DOHH2 (cell line): Measurements from ENCODE around the gene ZNF581.

Experiments
- H3F3A ChIP-seq: fragments of 200-600 bp; sonication (generic), shearing (Covaris generic); 2 replicates; pipeline ENCODE4 v1.6.0; 2016; ENCODE audit warnings: antibody characterized with exemption, mild to moderate bottlenecking; ENCODE audit not compliant: control insufficient read depth, insufficient read depth
- H3K27ac ChIP-seq: fragments of 200-600 bp; sonication (generic); 2 replicates; pipeline ENCODE4 v1.5.1; 2014; ENCODE audit warnings: low read depth, mild to moderate bottlenecking, low read length, moderate library complexity
- H3K27me3 ChIP-seq: fragments of 200-600 bp; sonication (generic); 2 replicates; pipeline ENCODE4 v1.6.1; 2014; ENCODE audit warnings: mild to moderate bottlenecking, low read length, mixed read lengths; ENCODE audit not compliant: control insufficient read depth
- H3K36me3 ChIP-seq: fragments of 200-600 bp; sonication (generic); 2 replicates; pipeline ENCODE4 v1.6.1; 2014; ENCODE audit warnings: mild to moderate bottlenecking, low read length, moderate library complexity, mixed read lengths; ENCODE audit not compliant: control insufficient read depth
- H3K4me1 ChIP-seq: fragments of 200-600 bp; sonication (generic); 2 replicates; pipeline ENCODE4 v1.6.1; 2014; ENCODE audit warnings: mild to moderate bottlenecking, low read length, mixed read lengths; ENCODE audit not compliant: control insufficient read depth
- H3K4me2 ChIP-seq: fragments of 200-600 bp; sonication (generic); 2 replicates; pipeline ENCODE4 v1.6.0; 2014; ENCODE audit warnings: mild to moderate bottlenecking, low read length, moderate library complexity
- H3K4me3 ChIP-seq: fragments of 200-600 bp; sonication (generic); 2 replicates; pipeline ENCODE4 v1.5.1; 2014; ENCODE audit warnings: mild to moderate bottlenecking, low read length, mixed read lengths
- H3K79me2 ChIP-seq: fragments of 200-600 bp; sonication (generic); 2 replicates; pipeline ENCODE4 v1.6.1; 2014; ENCODE audit warnings: mild to moderate bottlenecking, low read length, mixed read lengths; ENCODE audit not compliant: control insufficient read depth
- H3K9me2 ChIP-seq: fragments of 200-600 bp; sonication (generic); replicated peaks from 2 replicates; pipeline ENCODE4 v1.6.1; 2014; ENCODE audit warnings: mild to moderate bottlenecking, low read length, mixed read lengths; ENCODE audit not compliant: control insufficient read depth
- H3K9me3 ChIP-seq: fragments of 200-600 bp; sonication (generic); 2 replicates; pipeline ENCODE4 v1.6.1; 2014; ENCODE audit warnings: antibody characterized with exemption, low read length, mixed read lengths; ENCODE audit not compliant: control insufficient read depth, insufficient read depth
- H4K20me1 ChIP-seq: fragments of 200-600 bp; sonication (generic); 2 replicates; pipeline ENCODE4 v1.6.0; 2014; ENCODE audit warnings: low read depth, mild to moderate bottlenecking, antibody characterized with exemption, low read length, moderate library complexity; ENCODE audit not compliant: control insufficient read depth, insufficient read depth
- EZH2phosphoT487 ChIP-seq: fragments of 200-600 bp; sonication (generic); IDR thresholded peaks from 2 replicates; pipeline ENCODE4 v1.6.1; 2017; ENCODE audit warnings: borderline replicate concordance, mild to moderate bottlenecking, antibody characterized with exemption, low read length, moderate library complexity, mixed read lengths
- TF ChIP-seq, protein P1 (sequence below): fragments of 200-600 bp; sonication (generic); IDR thresholded peaks from one replicate; pipeline ENCODE4 v1.5.1; 2014; ENCODE audit warnings: antibody characterized with exemption, mild to moderate bottlenecking, low read depth, low read length; ENCODE audit not compliant: poor library complexity, severe bottlenecking

Gene ZNF581

DNA sequence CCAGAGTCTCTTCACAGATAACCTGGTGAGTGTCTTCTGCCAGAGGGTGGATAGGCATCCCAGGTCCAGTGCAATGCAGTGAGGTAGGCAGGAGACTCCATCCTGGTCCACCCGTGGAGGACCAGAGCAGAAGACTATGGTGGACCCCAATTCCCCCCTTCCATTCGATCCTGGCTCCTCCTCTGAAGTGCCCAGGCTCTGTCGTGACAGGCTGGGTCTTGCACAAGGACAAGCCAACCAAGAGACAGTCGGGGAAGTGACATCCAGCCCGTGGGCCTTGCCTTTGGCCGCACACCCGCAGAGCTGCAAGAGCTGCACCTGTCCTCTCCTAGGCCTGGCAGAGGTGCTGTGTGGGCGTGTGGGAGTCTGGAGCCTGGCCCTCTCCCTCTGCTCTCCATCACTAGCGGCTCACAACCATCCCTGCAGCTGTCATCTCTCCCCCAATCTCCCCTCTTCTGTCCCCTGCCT lies 22.2 kb upstream of the ZNF581 start:
- Histone ChIP-seq H4K20me1 (peaks cover 4% of the 10 kb centered on the region; the same call in 1 of the 2 replicates), H3K4me2 (no peak overlapping the region), H3K9me3 (no peaks in the 10 kb centered on the region), H3K4me3 (no peak overlapping the region), H3K27me3 (no peaks in the 10 kb centered on the region), H3K79me2 (no peaks in the 10 kb centered on the region), H3K27ac (no peak overlapping the region), H3K9me2 (no peaks in the 10 kb centered on the region), H3F3A (peaks cover 11% of the 10 kb centered on the region), H3K4me1 (peaks cover 14% of the 10 kb centered on the region), H3K36me3 (peaks cover 14% of the 10 kb centered on the region)
- TF ChIP-seq, protein P1, sequence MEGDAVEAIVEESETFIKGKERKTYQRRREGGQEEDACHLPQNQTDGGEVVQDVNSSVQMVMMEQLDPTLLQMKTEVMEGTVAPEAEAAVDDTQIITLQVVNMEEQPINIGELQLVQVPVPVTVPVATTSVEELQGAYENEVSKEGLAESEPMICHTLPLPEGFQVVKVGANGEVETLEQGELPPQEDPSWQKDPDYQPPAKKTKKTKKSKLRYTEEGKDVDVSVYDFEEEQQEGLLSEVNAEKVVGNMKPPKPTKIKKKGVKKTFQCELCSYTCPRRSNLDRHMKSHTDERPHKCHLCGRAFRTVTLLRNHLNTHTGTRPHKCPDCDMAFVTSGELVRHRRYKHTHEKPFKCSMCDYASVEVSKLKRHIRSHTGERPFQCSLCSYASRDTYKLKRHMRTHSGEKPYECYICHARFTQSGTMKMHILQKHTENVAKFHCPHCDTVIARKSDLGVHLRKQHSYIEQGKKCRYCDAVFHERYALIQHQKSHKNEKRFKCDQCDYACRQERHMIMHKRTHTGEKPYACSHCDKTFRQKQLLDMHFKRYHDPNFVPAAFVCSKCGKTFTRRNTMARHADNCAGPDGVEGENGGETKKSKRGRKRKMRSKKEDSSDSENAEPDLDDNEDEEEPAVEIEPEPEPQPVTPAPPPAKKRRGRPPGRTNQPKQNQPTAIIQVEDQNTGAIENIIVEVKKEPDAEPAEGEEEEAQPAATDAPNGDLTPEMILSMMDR: no peak
- TF ChIP-seq EZH2phosphoT487: no peak

DNA sequence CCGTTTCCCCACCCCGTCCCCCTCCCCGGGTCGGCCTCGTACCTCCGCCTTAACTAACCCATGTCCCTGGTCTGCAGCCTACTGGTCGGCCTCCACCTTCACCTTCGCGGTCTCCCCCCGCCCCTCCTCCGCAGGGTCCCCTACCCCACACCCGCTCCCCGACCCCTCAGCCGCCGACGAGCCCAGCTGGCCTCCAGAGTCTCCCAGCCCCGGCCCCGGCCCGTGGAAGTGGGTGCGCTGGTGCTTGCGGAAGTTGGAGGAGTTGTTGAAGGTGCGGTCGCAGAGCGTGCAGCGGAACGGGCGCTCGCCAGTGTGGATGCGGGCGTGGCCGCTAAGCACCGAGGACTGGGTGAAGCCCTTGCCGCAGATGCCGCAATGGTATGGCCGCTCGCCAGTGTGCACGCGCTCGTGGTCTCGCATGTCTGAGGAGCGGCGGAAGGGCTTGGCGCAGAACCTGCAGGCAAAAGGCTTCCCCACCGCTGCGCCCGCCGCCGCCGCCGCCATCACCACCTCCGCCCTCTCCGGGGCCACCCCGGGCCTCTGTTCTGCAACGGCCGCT lies 21.7 kb upstream of the ZNF581 start:
- Histone ChIP-seq H3K36me3 (peaks cover 8% of the 10 kb centered on the region; the same call in 1 of the 2 replicates), H4K20me1 (peaks cover 4% of the 10 kb centered on the region; the same call in 1 of the 2 replicates), H3K4me3 (no peak overlapping the region), H3K9me2 (no peaks in the 10 kb centered on the region), H3K4me1 (peaks cover 14% of the 10 kb centered on the region), H3K27me3 (no peaks in the 10 kb centered on the region), H3K4me2 (no peak overlapping the region), H3K79me2 (no peaks in the 10 kb centered on the region), H3K9me3 (no peaks in the 10 kb centered on the region), H3K27ac (no peak overlapping the region), H3F3A (peaks cover 11% of the 10 kb centered on the region)
- no peak for TF ChIP-seq EZH2phosphoT487
- TF ChIP-seq, protein P1: no peak

DNA sequence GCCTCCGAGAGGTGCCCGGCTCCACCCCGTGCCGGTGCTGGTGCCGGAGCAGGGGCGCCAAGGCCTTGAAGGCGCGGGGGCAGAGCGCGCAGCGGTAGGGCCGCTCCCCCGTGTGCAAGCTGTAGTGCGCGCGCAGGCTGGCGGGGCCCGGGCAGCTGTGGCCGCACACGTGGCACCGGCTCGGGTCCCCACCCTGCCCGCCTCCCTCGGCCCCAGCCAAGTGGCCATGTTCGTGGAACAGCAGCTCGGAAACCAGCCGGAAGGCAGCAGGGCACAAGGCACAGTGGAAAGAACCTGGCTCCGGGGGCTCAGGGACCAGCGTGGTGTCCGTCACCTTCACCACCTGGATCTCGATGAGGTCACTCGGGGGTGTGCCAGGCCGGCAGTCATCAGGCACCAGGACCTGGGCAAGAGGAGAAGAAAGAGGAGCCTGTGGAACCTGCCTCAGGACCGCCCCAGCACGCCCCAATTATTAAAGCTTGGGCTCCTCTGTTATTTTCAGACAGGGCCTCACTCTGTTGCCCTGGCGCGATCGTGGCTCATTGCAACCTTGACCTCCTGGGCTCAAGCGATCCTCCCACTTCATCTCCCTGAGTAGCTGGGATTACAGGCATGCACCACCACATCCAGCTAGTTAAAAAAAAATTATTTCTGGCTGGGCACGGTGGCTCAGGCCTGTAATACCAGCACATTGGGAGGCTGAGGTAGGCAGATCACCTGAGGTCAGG lies 21.0 kb upstream of the ZNF581 start:
- peaks cover 14% of the 10 kb centered on the region for H3K4me1 ChIP-seq
- TF ChIP-seq EZH2phosphoT487: no peak
- TF ChIP-seq, protein P1: no peak
- no peak overlapping the region for H3K4me3 ChIP-seq
- H3K4me2 ChIP-seq: no peak overlapping the region
- H3K79me2 ChIP-seq: no peaks in the 10 kb centered on the region
- peaks cover 5% of the 10 kb centered on the region; the same call in 1 of the 2 replicates for H3K36me3 ChIP-seq
- peaks cover 11% of the 10 kb centered on the region for H3F3A ChIP-seq
- H3K27ac ChIP-seq: no peak overlapping the region
- H3K9me3 ChIP-seq: no peaks in the 10 kb centered on the region
- no peaks in the 10 kb centered on the region for H3K9me2 ChIP-seq
- no peaks in the 10 kb centered on the region for H3K27me3 ChIP-seq
- H4K20me1 ChIP-seq: peaks cover 4% of the 10 kb centered on the region; the same call in 1 of the 2 replicates
